Nucleus accumbens (tissue), 56 donors: Measurements from ENCODE around the gene PRDM10.
A peak's percentile ranks its signal among the peaks of the same experiment; 100 is the strongest.

Source experiments
- DNase-seq, 56 donors: peaks; one replicate each; lab custom pipeline; 2025; lab: John Stamatoyannopoulos, UW

Gene PRDM10

GRCh38 chr11:130008326-130008725, 5.7 kb upstream of the PRDM10 start:
- no peak for DNase-seq

DNA sequence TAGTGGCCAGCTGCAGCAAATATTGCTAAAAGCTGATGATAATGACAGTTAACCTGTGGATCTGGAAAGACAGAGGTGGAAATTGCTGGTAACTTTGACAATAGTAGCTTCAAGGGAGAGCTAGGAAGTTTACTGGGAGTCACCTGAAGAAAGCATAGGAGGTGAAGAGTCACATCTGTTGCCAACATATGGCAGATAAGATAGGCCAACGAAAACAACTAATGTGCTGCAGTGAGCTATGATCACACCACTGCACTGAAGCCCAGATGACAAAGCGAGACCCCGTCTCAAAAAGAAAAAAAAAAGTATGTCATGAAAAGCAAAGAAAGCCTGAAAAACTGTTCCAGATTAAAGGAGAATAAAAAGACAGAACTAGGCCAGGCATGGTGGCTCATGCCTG, 4.3 kb upstream of the PRDM10 start:
- DNase-seq = no peak

- peak in 1 of 56 donors; percentile 39 for DNase-seq
Measured at GRCh38 chr11:130003717-130004001, 1.0 kb upstream of the PRDM10 start.

DNA sequence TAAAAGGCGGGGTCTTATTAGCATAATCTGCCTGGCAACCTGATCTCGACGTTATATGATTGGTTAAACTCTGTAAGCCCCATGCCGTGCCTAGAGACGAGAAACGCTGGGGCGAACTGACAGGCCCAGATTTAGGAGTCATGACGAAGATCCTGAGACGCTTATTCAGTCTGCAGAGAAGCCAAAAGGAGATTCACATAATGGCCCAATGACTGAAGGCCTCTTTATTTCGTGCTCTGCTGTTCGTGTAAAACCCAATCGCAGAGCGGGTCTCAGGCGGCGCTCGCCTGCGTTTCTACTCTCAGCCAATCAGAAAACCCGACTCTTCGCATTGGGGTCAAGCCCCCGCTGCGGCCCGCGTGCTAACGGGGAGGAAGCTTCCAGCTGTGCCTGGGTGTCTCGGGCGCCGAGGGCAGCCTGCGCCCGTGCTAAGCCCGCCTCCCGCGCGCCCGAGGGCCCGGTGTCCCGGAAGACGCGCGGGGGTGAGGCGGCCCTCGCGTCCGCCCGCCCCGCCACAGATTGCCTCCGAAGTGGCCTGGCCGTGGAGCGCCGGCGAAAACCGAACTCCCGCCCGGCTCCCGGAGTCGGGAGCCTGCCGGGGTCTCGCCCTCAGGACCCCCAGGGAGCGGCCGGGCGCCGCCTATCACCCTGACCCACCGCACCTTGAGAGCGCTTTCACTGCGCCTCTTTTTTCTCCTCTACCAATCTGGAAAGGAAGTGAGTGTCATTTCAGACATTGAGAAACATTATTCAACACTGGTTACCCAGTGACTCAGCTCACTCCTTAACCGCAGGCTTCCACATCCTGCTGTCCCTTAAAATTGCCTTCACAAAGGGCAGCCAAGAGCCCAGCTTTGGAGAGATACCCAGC, 446 bp upstream of the PRDM10 start:
- peak; percentile 62 to 99 (median 97) for DNase-seq

GRCh38 chr11:130001461-130002351, 929 bp downstream of the PRDM10 start:
- peak in 33 of 56 donors; percentile 10 to 82 (median 44) for DNase-seq

DNA sequence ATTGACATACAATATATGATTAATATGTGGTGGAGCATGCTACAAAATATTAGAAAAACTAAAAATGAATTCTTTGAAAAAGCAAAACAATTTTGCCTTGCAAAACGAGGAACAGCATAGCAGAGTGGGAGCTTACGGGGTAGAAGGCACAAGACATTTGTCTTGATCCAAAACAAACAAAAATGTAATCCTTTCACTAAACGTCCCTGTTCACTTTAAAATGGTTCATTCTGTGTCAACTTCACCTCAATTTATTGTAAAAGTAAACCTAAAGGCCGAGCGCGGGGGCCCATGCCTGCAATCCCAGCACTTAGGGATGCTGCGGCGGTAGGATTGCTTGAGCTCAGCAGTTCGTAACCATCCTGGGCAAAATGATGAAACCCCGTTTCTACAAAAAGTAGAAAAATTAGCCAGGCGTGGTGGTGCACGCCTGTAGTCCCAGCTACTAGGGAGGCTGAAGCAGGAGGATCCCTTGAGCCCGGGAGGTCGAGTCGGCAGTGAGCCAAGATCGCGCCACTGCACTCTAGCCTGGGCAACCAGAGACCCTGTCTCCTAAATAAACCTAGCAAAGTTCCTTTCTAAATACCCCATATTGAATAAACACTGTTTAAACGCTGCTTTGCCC, 2.0 kb downstream of the PRDM10 start:
- DNase-seq = no peak

- DNase-seq = no peak
Measured at GRCh38 chr11:129999407-129999806, 3.2 kb downstream of the PRDM10 start.

- no peak for DNase-seq
Measured at GRCh38 chr11:129998905-129999304, 3.7 kb downstream of the PRDM10 start.

DNA sequence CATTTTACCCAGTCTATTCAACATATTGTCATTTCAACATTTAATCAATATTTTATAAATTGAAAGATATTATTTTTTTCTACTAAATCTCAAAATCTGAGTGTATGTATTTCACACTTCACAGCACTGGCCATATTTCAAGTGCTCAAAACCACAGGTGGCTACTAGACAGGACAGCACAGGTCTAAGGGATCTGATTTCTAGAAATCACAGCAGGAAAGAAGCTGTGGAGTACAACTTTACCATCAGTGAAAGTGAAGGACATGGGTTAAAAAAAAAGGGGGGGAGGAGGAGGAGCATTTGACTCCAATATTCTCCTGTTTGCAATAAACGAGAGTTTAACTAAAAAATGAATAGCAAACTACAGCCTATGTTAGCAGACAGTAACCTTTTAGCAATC, 4.5 kb downstream of the PRDM10 start:
- no peak for DNase-seq

DNA sequence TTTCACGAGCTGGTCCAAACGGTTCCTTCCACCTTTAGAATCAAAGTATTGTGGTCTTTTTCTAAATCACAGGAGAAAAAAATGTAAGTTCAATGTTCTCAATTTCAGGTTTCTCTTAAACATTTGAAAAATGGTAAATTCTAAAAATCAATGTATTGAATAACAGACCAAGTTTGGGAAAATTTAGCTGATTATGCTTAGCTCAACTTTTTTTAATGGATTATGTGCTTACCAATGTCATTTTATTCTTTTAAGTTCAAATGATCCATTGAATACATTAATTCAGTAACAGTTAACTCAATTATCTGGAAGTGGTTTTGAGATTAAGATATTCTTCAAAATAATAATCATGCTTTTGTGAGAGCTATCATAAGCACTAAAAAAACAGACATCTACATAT, 5.1 kb downstream of the PRDM10 start:
- no peak for DNase-seq

GRCh38 chr11:129996113-129996870, 6.3 kb downstream of the PRDM10 start:
- DNase-seq = no peak

DNA sequence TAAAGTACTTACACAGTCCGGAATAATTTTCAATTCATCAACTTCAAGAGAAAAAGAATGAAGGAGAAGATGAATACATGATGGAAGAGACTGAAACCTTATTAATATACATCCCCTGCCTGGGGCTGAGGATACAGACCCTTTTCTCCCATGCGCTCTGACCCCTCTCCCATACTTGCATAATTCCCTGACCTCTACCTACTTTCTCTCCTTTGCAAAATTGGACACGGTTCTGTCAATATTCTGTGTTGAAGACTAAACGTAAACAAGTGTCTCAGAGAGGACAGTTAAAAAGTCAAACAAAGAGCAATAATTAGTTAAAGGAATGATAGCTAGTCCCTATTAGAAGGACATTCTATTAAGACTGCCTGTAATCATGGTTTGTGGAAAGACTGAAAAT, 7.5 kb downstream of the PRDM10 start:
- no peak for DNase-seq

- DNase-seq = peak in 4 of 56 donors; percentile 3 to 37 (median 20)
Measured at GRCh38 chr11:129992161-129992944, 10.3 kb downstream of the PRDM10 start.

DNA sequence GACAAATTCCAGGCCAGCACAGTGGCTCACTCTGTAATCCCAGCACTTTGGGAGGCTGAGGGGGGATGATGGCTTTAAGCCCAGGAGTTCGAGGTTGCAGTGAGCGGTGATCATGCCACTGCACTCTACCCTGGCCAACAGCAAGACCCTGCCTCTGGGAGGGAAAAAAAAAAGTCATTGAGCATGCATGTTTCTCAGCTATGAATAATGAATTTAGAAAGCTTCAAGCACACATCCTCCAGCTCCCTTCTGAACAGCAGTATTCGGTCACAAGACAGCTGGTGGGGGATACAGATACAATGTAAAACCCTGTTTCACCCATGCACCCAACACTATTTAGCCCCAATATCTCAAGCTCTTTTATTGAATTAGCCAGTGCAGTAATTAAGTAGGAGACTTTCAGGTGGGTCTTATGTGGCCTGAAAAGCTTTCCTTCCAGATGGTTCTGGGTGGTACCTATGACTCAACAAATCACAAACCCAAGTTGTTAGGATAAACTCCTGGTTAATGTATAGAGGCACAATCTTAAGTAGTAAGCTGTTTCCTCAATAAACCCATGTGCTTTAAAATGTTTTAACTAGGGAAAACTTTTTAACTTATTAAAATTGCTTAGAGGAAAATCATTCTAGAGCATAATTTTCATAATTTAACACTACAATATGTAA, 13.4 kb downstream of the PRDM10 start:
- DNase-seq = no peak

DNA sequence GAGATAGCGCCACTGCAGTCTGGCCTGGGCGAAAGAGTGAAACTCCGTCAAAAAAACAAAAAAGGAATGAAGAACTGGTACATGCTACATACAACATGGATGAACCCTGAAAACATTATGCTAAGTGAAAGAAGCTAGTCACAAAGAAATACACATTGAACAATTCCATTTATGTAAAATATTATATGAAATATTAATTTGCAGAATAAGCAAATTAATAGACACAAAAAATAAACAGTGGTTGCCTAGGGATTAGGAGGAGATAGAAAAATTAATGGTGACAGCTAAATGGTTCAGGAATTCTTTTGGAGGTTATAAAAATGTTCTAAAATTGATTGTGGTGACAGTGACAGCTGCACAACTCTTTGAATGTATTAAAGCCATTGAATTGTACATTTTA, 14.7 kb downstream of the PRDM10 start:
- no peak for DNase-seq

DNA sequence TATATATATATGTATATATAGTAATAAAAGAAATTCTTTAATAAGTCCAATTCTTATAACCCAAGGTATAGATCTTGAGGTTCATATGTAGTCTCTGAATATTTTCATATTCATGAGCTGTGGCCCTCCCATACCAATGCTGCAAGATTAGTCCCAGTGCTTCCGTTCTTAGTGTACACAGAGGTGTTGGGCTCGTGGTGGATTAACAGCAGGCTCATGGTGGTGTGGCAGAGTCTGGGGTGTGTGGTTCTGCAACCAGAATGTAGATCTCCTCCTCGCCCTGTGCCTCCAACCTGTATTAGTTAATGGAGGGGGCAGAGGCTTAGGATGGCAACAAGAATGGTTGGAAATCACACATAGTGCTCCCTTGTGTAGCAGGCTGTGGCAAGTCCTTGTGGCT, 16.8 kb downstream of the PRDM10 start:
- DNase-seq = no peak

GRCh38 chr11:129980086-129980485, 22.5 kb downstream of the PRDM10 start:
- no peak for DNase-seq

- DNase-seq = peak in 6 of 56 donors; percentile 1 to 20 (median 6)
Measured at GRCh38 chr11:129979046-129979605, 23.5 kb downstream of the PRDM10 start.

- DNase-seq = no peak
Measured at GRCh38 chr11:129978447-129978846, 24.2 kb downstream of the PRDM10 start.
